Stimulated activated naive CD4-positive, alpha-beta T cell treated with Interleukin-2 at 50 U/mL for 16 hours (primary cell): ENCODE results near the gene SOCS7.
A peak's percentile ranks its signal among the peaks of the same experiment; 100 is the strongest.

Experiments
- DNase-seq: peaks from one replicate; lab custom pipeline; 2025; lab: John Stamatoyannopoulos, UW

SOCS7 gene, protein sequence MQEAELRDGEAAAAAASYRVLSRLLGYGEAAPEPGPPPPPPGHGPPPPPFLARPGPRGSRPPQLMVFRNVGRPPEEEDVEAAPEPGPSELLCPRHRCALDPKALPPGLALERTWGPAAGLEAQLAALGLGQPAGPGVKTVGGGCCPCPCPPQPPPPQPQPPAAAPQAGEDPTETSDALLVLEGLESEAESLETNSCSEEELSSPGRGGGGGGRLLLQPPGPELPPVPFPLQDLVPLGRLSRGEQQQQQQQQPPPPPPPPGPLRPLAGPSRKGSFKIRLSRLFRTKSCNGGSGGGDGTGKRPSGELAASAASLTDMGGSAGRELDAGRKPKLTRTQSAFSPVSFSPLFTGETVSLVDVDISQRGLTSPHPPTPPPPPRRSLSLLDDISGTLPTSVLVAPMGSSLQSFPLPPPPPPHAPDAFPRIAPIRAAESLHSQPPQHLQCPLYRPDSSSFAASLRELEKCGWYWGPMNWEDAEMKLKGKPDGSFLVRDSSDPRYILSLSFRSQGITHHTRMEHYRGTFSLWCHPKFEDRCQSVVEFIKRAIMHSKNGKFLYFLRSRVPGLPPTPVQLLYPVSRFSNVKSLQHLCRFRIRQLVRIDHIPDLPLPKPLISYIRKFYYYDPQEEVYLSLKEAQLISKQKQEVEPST

DNA sequence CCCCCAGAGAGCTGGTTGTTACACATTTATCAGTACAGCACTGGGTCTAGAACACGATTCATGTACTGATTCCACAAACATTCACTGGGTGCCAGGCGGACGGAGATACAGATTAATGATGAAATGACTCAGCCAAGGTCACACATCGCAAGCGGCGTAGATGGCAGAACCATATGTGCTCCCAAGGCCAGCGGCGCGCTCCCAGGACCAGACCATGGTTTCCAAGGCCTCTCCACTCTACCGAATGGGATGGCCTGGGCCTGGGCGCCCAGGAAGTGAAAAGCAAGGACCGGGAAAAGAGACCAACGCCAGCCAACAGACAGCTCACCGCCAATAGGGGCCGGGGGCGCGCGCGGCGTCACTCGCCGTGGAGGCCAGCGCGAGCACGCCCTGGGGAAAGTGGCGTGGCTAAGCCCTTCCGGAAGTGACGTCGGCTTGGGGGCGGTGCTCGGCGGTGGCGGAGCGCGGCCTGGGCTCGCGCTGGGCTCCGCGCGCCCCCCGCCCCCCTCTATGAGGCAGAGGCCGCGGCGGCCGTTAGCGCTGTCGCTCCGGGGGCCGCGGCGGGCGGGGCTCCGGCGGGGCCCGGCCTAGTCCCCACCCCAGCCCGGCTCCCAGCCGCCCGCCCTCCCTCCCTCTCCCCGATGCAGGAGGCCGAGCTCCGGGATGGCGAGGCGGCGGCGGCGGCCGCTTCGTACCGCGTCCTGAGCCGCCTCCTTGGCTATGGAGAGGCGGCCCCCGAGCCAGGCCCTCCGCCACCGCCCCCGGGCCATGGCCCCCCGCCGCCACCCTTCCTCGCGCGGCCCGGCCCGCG, at the start of gene SOCS7:
TSS of gene SOCS7 (plus strand) at position 433 of the 811 bp plus-strand sequence. CDS start at position 642, 209 bp downstream.
- DNase-seq = peak; percentile 92

DNA sequence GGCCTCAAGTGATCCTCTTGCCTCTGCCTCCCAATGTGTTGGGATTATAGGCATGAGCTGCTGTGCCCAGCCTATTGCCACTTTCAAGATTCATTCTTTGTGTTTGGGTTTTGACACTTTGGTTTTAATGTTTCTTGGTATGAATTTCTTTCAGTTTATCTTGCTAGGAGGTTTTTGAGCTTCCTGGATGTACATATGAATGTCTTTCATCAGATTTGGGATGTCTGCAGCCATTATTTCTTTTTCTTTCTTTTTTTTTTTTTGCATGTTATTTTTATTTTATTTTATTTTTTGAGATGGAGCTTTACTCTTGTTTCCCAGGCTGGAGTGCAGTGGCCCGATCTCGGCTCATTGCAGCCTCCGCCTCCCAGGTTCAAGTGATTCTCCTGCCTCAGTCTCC, 36.1 kb upstream of the SOCS7 start:
- DNase-seq = no peak

DNA sequence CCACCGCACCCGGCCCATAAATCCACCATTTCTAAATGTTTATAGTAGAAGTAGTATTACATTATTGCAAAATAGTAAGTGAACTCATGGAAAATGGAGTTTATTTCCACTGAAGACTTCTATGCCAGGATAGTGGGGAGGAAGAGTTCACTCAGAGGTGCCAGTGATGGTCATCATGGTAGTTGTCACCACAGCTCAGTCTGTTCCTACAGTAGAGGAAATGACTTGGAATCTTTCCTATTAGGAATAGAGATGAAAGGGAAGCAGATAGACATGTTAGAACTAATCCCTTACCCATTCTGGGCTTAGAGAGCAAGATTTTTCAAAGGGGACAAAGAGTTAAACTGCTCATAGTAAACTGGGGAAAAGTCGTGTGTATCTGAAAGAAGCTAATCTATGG, 34.6 kb upstream of the SOCS7 start:
- no peak for DNase-seq

DNA sequence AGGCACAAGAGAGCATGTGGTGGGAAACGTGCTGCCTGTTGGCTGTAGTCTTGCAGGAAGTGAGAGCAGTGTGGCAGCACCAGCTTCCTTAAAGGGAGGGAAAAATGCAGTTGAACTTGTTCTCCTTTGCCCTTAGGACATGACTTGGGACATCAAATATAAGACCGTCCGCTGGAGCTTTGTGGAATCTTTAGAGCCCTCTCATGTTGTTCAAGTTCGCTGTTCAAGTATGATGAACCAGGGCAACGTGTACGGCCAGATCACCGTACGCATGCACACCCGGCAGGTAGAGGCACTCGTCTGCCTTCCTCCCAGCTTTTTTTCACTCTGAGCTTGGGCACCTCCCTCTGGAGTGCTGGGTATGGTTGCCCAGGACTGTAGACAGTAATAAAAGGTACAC, 31.2 kb upstream of the SOCS7 start:
- DNase-seq = no peak

DNA sequence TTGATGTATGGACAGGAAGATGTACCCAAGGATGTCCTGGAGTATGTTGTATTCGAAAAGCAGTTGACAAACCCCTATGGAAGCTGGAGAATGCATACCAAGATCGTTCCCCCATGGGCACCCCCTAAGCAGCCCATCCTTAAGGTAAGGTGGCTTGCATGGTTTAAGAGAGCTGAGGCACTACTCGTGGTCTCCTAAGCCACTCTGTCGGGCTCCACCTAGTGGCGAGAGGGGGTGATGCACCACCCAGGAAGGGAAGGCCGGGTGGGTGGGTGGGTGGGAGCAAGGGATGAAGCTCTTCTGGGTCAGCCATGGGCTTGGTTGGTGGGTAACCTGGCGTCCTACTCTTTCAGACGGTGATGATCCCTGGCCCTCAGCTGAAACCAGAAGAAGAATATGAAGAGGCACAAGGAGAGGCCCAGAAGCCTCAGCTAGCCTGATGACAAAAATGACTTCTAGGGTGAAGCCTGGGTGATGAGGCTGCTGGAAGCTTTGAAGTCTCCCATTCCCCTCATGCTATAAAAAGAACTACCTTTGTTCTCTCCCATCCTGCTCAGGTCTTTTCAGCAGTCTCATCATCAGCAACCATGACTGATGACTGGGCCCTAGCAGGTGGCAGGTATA, 29.4 kb upstream of the SOCS7 start:
- DNase-seq = peak; percentile 47

DNA sequence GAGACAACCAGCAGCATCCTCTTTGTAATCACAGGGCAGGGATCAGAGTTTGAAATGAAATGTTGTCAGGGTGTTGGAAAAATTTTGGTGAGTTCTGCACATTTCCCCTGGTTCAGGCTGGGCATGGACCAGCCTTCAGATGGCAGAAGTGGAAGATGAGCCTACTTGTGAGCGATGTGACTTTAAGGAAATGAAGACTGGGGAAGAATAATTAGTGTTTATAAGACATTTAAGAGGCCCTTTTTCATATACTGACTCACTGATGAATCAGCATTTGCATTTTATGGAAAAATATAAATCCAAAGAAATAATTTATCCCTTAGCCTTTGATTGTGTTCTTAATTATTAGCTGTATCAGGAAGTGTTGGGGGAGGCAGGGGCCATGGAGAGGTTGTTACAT, 28.7 kb upstream of the SOCS7 start:
- DNase-seq = no peak

DNA sequence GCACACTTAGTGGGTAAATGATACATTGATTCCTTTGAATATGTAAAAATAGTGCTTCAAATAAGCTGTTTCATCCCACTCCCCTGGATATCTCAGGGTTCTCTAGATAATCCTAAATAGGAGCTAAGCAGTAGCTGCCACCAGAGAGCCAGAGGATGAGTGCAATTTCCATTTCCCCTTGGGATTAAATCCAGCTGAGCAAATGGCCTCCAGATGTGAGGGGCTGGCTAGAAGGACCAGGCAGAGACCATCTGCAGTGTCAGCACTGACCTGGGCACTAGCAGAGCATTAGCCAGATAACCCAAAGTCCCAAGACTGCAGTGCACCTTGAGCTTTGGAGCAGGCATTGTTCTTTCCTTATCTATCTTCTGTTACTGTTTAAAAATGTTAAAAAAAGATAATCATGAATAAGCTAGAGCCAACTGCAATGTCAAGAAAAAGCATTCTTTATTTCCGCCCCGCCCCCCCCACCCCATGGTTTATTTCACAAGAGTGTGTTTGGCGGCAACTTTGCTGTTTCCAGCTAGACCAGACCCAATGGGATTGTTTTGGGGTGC, 27.4 kb upstream of the SOCS7 start:
- DNase-seq = no peak

DNA sequence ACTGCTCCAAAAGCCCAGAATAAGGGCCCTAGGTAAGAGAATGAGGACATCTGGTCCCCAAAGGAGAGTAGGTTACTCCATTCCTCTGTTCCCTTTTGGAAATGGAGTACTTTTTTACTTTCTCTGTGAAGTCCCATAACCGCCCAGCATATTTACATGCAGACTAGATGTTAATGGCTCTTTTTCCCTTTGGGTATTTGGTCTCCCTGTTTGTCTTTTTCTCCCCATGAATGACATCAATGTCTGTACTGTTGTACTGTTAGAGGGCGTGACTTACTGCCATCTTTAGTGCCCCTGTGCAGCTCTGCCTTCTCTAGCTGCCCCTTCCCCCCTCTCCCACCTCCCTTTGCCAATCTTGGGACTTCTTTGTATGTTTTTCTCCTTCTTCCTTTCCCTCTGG, 26.9 kb upstream of the SOCS7 start:
- DNase-seq = no peak

DNA sequence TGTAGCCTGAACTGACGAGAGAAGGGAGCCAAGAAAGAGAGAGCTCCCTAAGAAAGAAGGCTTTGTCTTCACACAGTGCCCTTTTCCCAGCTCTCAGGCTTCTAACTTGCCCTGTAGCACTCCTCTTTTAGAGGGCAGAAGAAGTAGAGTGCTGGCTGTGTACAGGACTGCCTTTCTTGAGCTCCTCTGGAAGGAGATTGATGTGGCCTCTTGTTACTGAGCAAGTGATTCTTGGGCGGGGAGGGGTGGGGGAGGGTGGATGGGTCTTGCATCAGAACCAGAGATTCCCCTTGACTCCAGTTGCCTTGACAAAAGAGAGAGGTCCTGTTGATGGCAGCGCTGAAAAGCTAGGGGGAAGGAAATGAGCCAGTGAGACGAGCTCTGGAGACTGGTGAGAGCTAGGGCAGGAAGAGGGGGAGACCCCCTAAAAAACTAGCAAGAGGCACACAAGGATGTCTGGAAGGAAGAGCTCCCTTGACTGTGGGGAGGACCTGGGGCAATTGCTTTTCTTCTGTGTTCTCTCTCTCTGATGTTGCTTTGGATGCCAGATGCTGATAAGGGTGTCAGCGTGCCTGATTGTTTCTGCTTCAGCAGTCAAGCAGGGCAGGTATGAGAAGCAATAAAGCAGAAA, 26.3 kb upstream of the SOCS7 start:
- no peak for DNase-seq

DNA sequence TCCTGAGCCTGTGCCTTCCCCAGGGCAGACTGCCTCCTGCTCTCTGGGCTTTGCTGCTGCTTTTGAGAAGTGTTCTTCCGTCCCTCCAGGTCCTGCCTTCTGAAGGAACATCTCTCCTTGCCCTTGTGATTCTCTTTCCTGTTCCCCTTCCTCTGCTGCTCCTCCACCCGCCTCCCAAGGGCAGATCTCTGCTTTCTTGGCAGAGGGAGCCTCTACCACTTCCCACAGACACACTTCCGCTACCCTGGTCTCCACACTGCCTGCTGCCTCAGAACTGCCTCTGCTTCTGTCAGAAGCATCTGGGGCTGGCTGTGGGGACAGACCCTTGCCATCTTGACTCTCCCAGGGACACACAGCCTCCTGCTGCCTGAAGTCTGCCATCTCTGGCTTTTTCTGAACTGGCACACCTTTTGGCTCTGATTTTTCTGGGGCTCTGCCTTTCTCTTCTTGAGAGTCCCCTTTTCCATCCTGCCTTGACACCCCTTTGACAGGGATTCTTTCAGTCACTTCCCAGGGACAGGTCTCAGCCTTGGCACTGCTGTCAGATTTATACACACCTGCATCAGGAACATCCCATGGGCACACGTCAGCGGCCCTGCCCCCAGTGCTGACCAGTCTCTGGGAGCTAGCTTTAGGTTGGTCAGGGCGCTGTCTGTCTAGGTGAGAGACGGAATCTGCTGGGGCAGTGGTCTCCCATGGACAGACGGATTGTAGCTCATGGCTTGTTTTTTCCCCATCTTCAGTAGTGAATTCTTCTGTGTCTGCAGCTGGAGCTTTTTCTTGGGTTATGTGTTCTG, 24.4 kb upstream of the SOCS7 start:
- DNase-seq = no peak

DNA sequence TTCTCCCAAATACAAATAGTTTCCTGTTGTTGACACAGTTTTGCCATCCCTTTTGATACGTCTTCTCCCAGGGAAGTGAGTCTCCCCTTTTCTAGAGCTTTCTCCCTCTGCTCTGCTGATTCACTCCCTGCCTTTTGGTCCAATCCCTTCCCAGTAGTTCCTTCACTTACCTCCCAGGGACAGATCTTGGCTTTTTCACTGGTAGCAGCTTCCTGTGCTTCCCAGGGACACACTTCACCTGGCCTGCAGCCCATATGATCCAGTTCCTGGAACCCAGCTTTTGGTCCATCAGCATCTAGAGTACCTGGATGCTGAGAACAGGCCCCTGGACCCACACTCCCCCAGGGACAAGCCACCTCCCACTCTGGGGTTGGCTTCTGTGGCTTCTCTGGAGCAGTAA, 23.7 kb upstream of the SOCS7 start:
- no peak for DNase-seq

DNA sequence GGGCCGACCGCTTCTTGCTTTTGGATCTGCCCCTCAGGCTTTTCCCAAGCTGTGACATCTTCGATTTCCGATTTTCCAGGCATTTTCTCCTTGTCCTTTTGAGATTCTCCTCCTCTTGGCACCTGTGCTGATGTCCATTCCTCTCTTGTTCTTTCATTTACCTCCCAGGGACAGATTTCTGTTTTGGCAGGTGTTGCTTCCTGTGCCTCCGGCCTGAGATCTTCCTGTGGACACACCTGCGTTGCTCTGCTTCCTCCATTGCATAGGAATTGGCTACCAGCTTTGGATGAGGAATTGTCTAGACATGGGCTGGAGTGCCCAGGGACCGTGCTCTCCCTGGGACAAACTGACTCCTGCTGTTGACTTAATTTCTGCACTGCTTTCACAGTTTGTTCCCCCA, 23.0 kb upstream of the SOCS7 start:
- DNase-seq = no peak

DNA sequence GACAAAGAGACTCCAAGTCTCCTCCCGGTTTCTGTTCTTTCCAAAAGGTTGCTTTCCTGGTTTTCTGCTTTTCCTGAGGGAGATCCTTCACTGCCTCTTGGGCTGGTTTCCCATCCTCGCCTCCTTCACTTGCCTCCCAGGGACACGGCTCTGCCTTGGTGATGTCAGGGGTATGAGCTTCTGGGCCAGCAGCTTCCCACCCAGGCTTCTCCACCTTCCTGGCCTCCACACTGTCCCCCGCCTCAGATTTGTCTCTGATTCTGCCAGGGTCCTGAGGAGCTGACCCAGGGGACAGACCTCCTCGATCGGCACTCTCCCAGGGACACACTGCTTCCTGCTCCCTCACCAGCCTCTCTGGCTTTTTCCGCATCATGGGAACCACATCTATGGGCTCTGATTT, 22.4 kb upstream of the SOCS7 start:
- DNase-seq = no peak

DNA sequence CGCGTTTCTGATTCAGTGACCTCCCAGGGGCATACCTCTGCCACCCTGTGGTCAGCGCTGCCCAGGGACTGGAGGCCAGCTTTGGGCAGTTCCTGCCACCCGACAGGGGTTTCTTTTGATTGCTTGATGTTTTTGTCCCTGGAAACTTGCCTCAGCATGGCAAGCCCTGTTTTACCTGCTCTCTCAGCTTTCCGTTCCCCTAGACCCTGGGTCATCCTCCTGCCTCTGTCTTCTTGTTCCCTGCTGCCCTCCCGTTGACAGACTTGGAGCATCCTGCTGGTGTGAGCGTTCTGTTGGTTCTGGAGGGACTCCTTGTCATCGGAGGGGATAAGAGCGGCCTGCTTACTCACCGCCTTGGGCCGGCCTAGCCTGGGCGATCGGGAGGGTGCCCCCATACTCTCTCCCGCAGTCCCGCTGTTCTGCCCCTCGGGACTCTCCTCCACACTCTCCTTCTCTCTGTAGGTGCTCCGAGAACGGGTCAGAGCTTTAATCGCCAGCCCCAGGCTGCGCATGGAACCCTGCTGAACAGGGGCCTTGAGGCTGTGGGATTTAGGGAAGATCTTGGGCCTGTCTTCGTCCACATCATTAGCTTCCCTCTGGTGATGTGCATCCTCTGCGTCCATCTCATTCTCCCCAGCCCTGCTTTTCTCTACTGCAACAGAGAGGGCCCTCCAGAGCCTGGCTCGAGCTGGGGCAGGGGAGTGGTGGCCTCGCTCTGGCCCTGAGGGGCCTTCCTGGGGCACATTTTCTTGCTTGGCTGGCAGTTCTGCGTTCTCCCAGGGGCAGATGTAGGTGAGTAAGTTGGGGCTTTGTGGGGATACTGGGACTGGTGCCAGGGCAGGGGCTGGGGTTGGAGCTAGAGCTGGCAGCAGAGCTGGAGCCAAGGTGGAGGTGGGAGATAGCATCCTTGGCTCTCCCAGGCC, 21.6 kb upstream of the SOCS7 start:
- DNase-seq = no peak

DNA sequence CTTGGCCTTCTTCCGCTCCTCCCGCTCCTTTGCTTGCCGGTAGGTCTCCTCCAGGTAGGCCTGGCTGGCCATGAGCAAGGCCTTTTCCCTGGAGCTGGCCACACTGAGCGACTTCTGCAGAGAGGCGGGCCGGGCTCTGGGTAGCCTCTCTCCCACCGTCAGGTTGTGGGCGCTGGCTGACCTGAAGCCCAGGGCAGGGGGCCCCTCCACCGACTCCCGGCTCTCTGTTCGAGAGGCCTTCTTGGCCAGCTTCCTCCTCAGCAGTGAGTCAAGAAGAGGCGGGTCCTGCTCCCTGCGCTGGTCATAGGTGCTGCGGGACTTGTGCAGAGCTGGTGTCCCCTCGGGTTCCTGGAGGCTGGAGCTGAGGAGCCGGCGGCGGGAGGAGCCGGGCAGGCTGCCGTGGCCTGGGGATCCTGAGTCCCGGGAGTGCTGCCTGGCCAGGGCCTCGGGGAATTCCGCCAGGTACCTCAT, 20.7 kb upstream of the SOCS7 start:
- DNase-seq = no peak

DNA sequence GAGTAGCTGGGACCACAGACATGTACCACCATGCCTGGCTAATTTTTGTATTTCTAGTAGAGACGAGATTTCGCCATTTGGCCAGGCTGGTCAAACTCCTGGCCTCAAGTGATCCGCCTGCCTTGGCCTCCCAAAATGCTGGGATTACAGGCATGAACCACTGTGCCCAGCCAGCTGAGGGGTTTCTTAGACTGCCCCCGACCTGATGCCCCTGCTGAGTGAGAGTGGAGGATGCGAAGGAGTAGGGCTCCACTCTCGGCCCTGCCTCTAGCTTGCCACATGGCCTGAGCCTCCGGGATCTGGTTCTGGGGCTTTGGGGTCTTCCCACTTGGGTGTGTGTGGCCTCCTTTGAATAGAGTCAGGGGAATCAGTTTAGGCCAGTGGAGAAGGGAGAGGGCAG, 18.9 kb upstream of the SOCS7 start:
- no peak for DNase-seq

DNA sequence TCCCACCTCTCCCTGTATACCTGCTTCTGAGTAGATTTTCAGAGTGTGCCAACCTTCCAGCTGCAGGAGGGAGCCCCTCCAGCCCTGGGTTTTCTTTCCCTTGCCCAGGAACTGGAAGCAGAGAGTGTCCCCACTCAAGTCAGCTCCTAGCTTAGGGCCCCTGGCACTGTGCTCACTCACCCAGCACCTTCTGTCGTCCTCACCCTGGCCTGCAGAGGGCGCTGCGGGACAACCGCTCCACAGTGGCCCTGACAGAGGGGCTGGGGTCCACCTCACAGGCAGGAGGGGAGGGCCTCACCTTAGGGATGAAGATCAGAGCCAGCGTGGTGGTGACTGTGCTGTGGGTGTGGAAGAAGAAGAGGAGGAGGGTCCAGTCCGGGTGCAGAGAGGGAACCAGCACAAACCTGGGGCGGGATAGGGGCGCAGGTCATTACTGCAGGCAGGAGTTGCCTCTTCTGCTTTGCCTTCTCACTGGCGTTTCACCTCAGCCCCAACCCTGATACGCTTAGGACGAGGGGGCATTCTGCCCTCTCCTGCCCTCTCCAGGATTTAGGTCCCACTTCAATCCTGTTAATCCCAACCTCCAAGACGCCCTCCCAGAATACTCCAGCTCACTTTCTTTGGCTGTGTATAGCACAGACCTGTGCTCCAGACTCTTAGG, 17.9 kb upstream of the SOCS7 start:
- DNase-seq = peak; percentile 10

DNA sequence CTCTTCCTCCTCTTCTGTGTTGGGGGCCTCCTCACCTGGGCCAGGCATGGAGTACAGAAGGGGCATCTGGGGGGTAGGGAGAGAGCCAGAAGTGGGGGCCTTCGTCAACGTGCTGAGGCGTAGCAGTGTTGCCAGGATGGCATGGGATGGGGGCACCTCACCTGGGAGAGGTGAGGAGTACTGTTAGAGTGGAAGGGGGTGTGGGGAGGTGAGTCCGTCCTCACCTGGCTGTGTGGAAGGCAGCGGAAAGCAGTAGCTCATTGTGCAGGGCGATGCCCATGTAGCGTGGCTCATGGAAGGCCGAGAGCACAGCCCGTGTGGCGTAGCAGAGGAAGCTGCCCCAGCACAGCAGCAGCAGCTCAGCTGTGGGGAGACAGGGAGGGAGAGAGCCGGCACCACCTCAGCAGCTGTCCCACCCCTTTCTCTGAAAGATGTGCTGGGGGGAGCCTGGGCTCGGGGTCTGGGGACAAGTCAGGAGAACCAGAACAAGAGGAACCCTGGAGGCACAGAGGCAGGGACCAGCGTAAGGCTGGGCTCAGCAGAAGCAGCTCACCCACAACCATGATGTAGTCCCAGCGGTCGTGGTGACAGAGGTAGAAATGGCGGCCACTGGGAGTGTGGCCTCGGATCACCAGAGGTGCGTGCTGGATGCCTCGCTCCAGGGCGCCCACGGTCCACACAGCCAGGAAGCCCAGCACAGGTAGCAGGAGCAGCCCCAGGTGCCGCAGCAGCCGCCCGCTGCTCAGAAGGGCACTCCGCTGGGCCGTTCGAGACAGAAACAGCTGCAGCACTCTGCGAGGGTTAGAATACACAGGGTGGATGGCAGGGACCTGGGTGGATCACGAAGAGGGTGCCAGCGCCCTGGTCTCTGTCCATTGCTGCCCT, 16.9 kb upstream of the SOCS7 start:
- no peak for DNase-seq
